GM23248 (cell line): Measurements from ENCODE around the gene BICRA. TPM values are rescaled to one million over a fixed set of nuclear protein-coding genes. Genes with fewer than 3 reads are reported as not detected.

Experiments
- DNase-seq: peaks from one replicate; pipeline ENCODE4 v3.0.0-alpha.2; 2015
- H2AFZ ChIP-seq: fragments of 200-600 bp; sonication (generic); 2 replicates; pipeline ENCODE4 v1.6.1; 2016; ENCODE audit warnings: antibody characterized with exemption
- H3F3A ChIP-seq: fragments of 200-600 bp; sonication (generic); 2 replicates; pipeline ENCODE4 v1.6.1; 2016; ENCODE audit warnings: mild to moderate bottlenecking, antibody characterized with exemption, mixed run types; ENCODE audit not compliant: insufficient read depth
- H3K27ac ChIP-seq: fragments of 200-600 bp; sonication (generic); 2 replicates; pipeline ENCODE4 v1.5.1; 2016; ENCODE audit warnings: mild to moderate bottlenecking
- H3K27me3 ChIP-seq: fragments of 200-600 bp; sonication (generic); replicated peaks from 2 replicates; pipeline ENCODE4 v1.6.1; 2016; ENCODE audit warnings: mild to moderate bottlenecking; ENCODE audit not compliant: insufficient read depth
- H3K36me3 ChIP-seq: fragments of 200-600 bp; sonication (generic); 2 replicates; pipeline ENCODE4 v1.6.1; 2016; ENCODE audit warnings: low read depth, mild to moderate bottlenecking
- H3K4me1 ChIP-seq: fragments of 200-600 bp; sonication (generic); 2 replicates; pipeline ENCODE4 v1.6.1; 2016; ENCODE audit warnings: mild to moderate bottlenecking; ENCODE audit not compliant: insufficient read depth
- H3K4me2 ChIP-seq: fragments of 200-600 bp; sonication (generic); one replicate; pipeline ENCODE4 v1.6.1; 2016; ENCODE audit warnings: mild to moderate bottlenecking; ENCODE audit not compliant: unreplicated experiment
- H3K4me3 ChIP-seq: fragments of 200-600 bp; sonication (generic); 2 replicates; pipeline ENCODE4 v1.5.1; 2016; ENCODE audit warnings: mild to moderate bottlenecking
- H3K79me2 ChIP-seq: fragments of 200-600 bp; sonication (generic); 2 replicates; pipeline ENCODE4 v1.6.1; 2016; ENCODE audit warnings: mild to moderate bottlenecking; ENCODE audit not compliant: insufficient read depth
- H3K9ac ChIP-seq: fragments of 200-600 bp; sonication (generic); 2 replicates; pipeline ENCODE4 v1.6.1; 2016; ENCODE audit warnings: mild to moderate bottlenecking
- H3K9me2 ChIP-seq: fragments of 200-600 bp; sonication (generic); 2 replicates; pipeline ENCODE4 v1.6.1; 2016; ENCODE audit warnings: mixed run types, mild to moderate bottlenecking, moderate library complexity; ENCODE audit not compliant: insufficient read depth
- H3K9me3 ChIP-seq: fragments of 200-600 bp; sonication (generic); one replicate; pipeline ENCODE4 v1.6.1; 2017; ENCODE audit warnings: low read depth
- H4K20me1 ChIP-seq: fragments of 200-600 bp; sonication (generic); 2 replicates; pipeline ENCODE4 v1.6.0; 2016; ENCODE audit not compliant: insufficient read depth
- EZH2 ChIP-seq: fragments of 200-600 bp; sonication (generic); IDR thresholded peaks from 2 replicates; pipeline ENCODE4 v1.6.1; 2018; ENCODE audit warnings: antibody characterized with exemption, mild to moderate bottlenecking; ENCODE audit not compliant: insufficient read depth, poor library complexity, severe bottlenecking
- EZH2phosphoT487 ChIP-seq: fragments of 200-600 bp; sonication (generic); IDR thresholded peaks from 2 replicates; pipeline ENCODE4 v1.6.1; 2018; ENCODE audit warnings: antibody characterized with exemption, moderate library complexity, mild to moderate bottlenecking, low read depth; ENCODE audit not compliant: insufficient read depth
- WGBS, 2 experiments: methylation state at CpG; one replicate each; pipeline ENCODE4 v1.1.6; 2015 to 2017; ENCODE audit warnings: low lambda C conversion rate in 2 of 2, low coverage in 1 of 2; ENCODE audit errors: missing lambda C conversion rate in 2 of 2; 5-methylcytosine and 5-hydroxymethylcytosine counted together
- in situ Hi-C: fragments of 300-500 bp; cut with MboI; formaldehyde crosslinking; loops from 2 replicates; pipeline ENCODE4 v1.15.0; 2020
- polyA plus RNA-seq: library from polyadenylated mRNA; unstranded; fragments of >200 nt; fragmentation: Nextera tagmentation; extraction: Ambion mirVana; gene quantifications from 2 replicates; pipeline ENCODE4 v1.2.1, GENCODE V29; 2016
- total RNA-seq: library from RNA; depleted of rRNA; stranded (reverse); fragments of >200 nt; shearing (Covaris generic); gene quantifications from 2 replicates; pipeline ENCODE4 v1.2.3, GENCODE V29; 2014

Gene BICRA
- total and polyA plus RNA-seq, 2 experiments from 2014 or later: 0.86 to 1.1 TPM

- no peak for TF ChIP-seq EZH2
- Histone ChIP-seq H3K9me2 (no peaks in the 10 kb centered on the region), H3K27ac (no peak overlapping the region), H3K9ac (no peak overlapping the region), H3F3A (no peaks in the 10 kb centered on the region), H3K4me1 (no peaks in the 10 kb centered on the region), H3K4me3 (no peak overlapping the region), H3K79me2 (peaks cover 100% of the 10 kb centered on the region), H3K4me2 (no peak overlapping the region), H3K36me3 (no peaks in the 10 kb centered on the region), H3K9me3 (no peaks in the 10 kb centered on the region), H4K20me1 (0 out of 2 replicates have a peak, but pooled peaks cover 3% of the 10 kb centered on the region), H2AFZ (no peak overlapping the region), H3K27me3 (no peaks in the 10 kb centered on the region)
- 83 to 87% methylated on average over 15 to 18 of the region's 18 CpGs for WGBS, 2 experiments
- in situ Hi-C loops: no loop called here
- DNase-seq: no peak
Measured at GRCh38 chr19:47623921-47624391, 15.0 kb downstream of the BICRA start.

GRCh38 chr19:47625650-47626049, 16.7 kb downstream of the BICRA start:
- Histone ChIP-seq H3K27ac (no peak overlapping the region), H3K9me2 (no peaks in the 10 kb centered on the region), H3K4me2 (no peak overlapping the region), H2AFZ (no peak overlapping the region), H3F3A (0 out of 2 replicates have a peak, but pooled peaks cover 5% of the 10 kb centered on the region), H3K9me3 (no peaks in the 10 kb centered on the region), H3K4me3 (no peak overlapping the region), H3K27me3 (no peaks in the 10 kb centered on the region), H3K4me1 (no peaks in the 10 kb centered on the region), H3K79me2 (peaks cover 100% of the 10 kb centered on the region), H4K20me1 (0 out of 2 replicates have a peak, but pooled peaks cover 3% of the 10 kb centered on the region), H3K9ac (no peak overlapping the region), H3K36me3 (0 out of 2 replicates have a peak, but pooled peaks cover 3% of the 10 kb centered on the region)
- no peak for TF ChIP-seq EZH2phosphoT487
- TF ChIP-seq EZH2: no peak
- in situ Hi-C loops: no loop called here
- no peak for DNase-seq
- WGBS, 2 experiments: 46 to 61% methylated on average over 3 to 7 of the region's 7 CpGs

- Histone ChIP-seq H3F3A (0 out of 2 replicates have a peak, but pooled peaks cover 5% of the 10 kb centered on the region), H3K4me3 (no peak overlapping the region), H3K9me3 (no peaks in the 10 kb centered on the region), H2AFZ (no peak overlapping the region), H3K79me2 (peaks cover 100% of the 10 kb centered on the region), H3K9me2 (no peaks in the 10 kb centered on the region), H3K4me1 (peaks cover 5% of the 10 kb centered on the region; the same call in 1 of the 2 replicates), H3K9ac (no peak overlapping the region), H3K4me2 (no peak overlapping the region), H3K27ac (no peak overlapping the region), H3K27me3 (no peaks in the 10 kb centered on the region), H3K36me3 (0 out of 2 replicates have a peak, but pooled peaks cover 6% of the 10 kb centered on the region), H4K20me1 (no peaks in the 10 kb centered on the region; the same call in 1 of the 2 replicates)
- no peak for DNase-seq
- in situ Hi-C loops: no loop called here
- 49 to 53% methylated on average over 8 of the region's 8 CpGs for WGBS, 2 experiments
- no peak for TF ChIP-seq EZH2
- no peak for TF ChIP-seq EZH2phosphoT487
Measured at GRCh38 chr19:47626238-47626637, 17.3 kb downstream of the BICRA start.

GRCh38 chr19:47628078-47628771, 19.3 kb downstream of the BICRA start:
- 89 to 92% methylated on average over 4 of the region's 4 CpGs for WGBS, 2 experiments
- Histone ChIP-seq H3K4me3 (no peak overlapping the region), H3K36me3 (0 out of 2 replicates have a peak, but pooled peaks cover 6% of the 10 kb centered on the region), H3K27ac (no peak overlapping the region), H3F3A (0 out of 2 replicates have a peak, but pooled peaks cover 5% of the 10 kb centered on the region), H2AFZ (no peak overlapping the region), H3K27me3 (no peaks in the 10 kb centered on the region), H3K9me2 (no peaks in the 10 kb centered on the region), H3K79me2 (peaks cover 100% of the 10 kb centered on the region), H3K9me3 (no peaks in the 10 kb centered on the region), H4K20me1 (peaks cover under 1% of the 10 kb centered on the region), H3K4me2 (no peak overlapping the region), H3K9ac (no peak overlapping the region), H3K4me1 (peaks cover 8% of the 10 kb centered on the region; the same call in 1 of the 2 replicates)
- no peak for DNase-seq
- in situ Hi-C loops: no loop called here
- TF ChIP-seq EZH2 (no peak), EZH2phosphoT487 (no peak)
